Fibroblast of peridontal ligament (primary cell): ENCODE results near the gene MS4A1.
"Not testable (repeated sequence)": the region's sequence is repeated elsewhere in the genome, so short reads cannot be mapped to it uniquely, and the experiment has no call there.

Source experiments
- DNase-seq: peaks from one replicate; pipeline ENCODE4 v3.0.0-alpha.2; 2010; ENCODE audit errors: extremely low read depth

The MS4A1 gene

DNA sequence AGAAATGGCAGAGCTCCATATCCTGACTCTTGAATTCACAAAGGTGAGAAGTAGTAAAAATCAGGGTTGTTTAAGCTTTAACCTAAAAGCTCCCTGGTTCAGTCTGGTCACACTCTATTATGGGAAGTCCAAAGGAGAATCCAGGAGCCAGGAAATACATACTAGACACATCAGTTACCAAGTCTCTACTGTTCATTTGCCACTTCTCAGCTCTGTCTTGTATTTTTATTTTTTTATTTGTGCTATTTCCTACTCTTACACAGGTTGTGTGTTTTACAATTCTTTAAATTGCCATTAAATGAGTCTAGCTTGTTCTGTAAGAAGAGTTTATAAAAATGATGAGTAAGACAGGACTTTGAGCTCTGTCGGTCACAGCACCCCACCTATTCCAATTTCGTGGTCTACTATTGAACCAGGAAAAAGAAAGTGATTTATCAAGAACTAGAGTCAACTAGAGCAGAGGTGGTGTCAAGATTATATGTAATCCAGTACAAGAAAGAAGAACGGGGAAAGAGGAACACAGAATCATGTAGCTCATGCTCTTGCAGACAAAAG is 46.7 kb downstream of the MS4A1 start:
- no peak for DNase-seq

DNA sequence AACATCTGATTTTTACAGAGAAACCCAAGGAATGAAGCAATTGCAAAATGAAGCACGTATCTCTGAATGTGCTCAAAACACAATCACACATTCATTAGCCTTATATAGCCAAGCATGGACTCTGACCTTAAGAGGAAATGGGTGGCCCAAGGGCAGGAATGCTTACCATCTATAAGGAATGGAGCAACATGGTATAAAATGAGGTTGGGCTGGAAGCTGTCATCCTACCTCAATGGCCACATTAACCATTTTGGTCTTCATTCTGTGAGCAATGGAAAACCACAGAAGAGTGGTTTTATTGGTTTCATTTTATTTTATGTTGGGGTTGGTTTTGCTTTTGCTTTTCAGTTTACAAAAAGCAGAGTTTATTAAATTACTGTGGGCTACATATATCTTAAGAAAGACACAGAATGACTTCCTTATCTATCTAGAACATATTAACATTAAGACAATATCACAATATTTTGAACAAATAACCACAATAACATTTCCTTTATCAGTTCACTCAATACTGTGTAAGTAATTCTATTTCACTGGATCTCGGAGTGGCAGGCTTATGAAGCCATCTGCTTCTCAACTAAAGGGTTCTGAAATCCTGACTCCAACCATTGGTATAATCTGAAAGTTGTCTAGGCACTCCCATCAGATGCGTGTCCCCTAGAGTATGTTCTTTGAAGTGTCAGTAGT is 48.7 kb downstream of the MS4A1 start:
- DNase-seq, result no peak

DNA sequence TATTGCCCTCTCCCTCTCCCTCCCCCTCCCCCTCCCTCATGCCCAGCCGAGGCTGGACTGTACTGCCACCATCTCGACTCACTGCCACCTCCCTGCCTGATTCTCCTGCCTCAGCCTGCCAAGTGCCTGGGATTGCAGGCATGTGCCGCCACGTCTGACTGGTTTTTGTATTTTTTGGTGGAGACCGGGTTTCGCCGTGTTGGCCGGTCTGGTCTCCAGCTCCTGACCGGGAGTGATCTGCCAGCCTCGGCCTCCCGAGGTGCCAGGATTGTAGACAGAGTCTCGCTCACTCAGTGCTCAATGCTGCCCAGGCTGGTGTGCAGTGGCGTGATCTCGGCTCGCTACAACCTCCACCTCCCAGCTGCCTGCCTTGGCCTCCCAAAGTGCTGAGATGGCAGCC is 54.0 kb downstream of the MS4A1 start:
- DNase-seq, result not testable (repeated sequence)

DNA sequence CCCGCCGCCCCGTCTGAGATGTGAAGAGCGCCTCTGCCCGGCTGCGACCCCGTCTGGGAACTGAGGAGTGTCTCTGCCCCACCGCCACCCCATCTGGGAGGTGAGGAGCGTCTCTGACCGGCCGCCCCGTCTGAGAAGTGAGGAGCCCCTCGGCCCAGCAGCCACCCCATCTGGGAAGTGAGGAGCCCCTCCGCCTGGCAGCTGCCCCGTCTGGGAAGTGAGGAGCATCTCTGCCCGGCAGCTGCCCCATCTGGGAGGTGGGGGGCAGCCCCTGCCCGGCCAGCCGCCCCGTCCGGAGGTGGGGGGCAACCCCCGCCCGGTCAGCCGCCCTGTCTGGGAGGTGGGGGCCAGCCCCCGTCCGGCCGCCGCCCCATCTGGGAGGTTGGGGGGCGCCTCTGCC is 54.6 kb downstream of the MS4A1 start:
- DNase-seq, result not testable (repeated sequence)

DNA sequence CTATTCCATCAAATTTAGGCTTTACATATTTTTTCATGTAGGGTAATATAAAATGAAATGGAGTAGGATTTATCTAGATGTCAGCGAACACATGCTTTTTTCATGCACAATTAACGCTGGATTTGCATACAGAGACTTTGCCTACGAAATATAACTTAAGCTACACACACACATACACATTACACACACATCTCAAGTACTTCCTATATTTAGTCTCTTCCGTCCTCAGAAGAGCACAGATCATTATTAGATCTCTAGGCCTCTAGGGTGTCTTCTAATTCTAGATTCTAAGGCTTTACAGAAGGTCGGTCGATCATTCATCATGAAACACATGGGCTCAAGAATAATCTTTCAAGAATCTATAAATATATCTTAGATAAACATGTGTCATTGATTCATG is 55.7 kb downstream of the MS4A1 start:
- DNase-seq, result no peak

DNA sequence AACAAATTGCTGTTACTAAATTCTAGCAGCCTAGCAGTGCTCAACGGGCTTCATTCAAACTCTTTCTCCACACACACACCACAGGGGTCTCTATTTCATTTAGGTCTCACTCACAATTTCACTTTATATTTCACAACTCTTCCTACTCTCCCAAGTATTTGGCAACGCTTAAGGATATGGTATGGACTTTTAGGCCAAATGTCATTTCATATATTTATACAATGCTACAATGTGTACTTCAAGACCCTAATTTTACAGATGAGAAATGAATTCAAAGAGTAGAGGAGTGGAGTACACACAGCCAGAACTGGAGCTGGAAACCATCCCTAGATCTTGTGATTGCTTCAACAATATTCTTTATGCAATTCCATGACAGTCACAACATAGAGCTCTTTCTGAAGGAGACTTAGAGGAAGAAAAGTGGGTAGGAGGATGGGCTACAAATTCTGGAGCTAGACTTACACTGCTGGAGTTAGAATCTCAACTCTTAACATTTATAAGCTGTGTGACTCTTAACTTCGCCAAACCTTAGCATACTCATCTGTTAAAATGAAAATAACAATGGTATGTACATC is 57.1 kb downstream of the MS4A1 start:
- no peak for DNase-seq

DNA sequence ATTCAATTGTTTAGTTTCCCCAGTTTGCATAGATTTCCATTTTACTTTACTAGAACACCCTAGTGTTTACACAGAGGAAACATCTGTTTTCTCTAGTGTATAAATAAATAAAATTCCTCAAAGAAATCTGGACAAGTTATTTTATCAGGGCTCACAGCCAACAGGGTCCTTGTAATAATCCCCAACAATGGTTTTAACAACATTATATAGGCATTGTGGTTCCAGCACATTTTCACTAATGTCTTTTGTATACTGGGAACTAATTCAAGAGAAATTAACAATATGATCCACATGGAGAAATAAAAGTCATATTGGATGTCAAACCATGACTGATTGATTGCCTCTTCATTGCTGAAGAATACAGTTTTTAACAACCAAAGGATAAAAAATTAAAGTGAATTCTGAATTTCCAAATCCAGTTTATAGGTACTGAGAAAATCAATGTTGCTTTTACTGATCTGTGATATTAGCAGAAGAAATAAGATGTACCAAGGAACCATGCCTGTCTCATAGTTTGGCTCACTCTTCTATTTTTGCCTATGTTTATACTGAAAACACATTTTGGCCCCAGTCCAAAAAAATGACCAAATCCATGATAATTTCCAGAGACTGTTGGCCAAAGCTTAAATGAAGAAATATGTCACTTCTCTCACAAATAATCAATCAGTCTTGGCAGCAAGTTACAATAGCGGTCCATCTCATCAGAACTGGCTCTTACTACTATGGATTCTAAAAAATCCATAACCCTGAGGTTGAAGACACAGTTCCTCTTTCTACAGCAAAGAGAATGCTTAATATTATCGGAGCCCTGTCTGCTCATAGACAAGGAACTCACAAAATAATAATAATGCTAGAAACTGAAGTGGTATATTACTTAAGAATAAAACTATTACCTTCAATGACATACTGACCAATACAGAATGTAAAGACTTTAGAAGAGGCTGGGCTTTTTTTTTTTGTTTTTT is 58.1 kb downstream of the MS4A1 start:
- DNase-seq, result no peak

DNA sequence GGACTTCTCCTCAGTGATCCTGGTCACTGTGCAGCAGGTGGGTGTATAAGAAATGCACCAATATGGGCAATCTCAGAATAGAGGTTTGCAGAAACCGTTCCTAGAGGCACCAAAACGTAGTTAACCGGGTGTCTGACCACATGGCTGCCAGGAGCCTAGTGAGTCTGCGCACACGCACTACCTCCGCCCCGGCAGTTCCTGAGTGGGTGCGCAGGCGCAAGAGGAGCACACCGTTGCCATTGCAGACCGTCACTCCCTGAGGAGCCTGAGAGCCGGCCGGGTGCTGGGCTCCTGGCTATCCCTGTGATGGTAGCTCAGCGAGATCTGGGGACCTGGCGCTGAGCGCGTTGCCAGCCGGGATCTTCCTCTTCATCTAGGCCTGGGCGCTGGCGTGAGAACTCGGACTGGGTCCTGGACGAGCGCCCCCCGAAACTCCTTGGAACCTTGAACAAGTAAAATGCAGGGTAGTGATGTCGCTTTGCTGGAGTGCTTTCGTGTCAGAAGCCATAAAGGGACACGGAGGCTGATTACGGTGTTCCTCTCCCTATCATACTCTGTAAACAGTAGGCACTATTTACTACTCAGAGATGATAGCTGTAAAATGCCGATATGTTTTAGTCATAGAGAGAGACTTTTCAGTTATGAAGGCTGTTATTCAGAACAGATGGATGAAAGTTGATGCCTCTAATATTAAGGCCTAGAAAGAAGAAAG is 59.7 kb downstream of the MS4A1 start, which contains the start of gene MS4A13:
TSS of gene MS4A13 (plus strand) at position 249 of the 712 bp plus-strand sequence. CDS start 2,692 bp downstream, outside the sequence.
- no peak for DNase-seq
